Activated T-helper 9 cell treated with anti-CD3 and anti-CD28 coated beads, Interleukin-2, amount 50 U/mL, for 16 hours (primary cell): Measurements from ENCODE around the gene ATP1B2.

Source experiments
- DNase-seq: peaks from one replicate; pipeline ENCODE4 v3.0.0-alpha.2; 2020; ENCODE audit warnings: low read depth

Gene ATP1B2

GRCh38 chr17:7685533-7686221, 35.0 kb downstream of the ATP1B2 start:
- peak; percentile 86 for DNase-seq

DNA sequence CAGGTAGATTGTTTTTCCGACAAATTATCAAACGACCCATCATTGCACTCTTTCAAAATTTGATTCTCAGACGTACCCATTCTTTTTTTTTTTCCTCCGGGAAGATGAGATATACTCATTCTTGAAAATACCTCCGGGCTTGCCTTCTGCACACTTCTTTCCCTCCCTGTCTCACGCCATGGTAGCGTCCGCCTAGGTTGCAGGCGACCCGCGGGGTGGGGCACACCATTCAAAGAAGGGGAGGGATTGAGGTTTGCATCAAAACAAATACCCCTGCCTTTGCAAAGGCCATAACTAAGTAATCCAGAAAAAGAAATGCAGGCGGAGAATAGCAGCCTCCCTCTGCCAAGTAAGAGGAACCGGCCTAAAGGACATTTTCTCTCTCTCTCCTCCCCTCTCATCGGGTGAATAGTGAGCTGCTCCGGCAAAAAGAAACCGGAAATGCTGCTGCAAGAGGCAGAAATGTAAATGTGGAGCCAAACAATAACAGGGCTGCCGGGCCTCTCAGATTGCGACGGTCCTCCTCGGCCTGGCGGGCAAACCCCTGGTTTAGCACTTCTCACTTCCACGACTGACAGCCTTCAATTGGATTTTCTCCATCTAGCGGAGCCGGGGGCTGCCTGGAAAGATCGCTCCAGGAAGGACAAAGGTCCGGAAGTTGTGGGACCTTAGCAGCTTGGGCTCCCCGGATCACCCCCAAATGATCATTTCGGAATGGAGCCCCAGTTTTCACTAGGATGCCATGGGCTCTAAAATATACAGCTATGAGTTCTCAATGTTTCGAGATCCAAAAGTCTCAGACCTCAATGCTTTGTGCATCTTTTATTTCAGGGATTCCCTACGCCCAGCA, 35.7 kb downstream of the ATP1B2 start:
- DNase-seq: peak; percentile 70

DNA sequence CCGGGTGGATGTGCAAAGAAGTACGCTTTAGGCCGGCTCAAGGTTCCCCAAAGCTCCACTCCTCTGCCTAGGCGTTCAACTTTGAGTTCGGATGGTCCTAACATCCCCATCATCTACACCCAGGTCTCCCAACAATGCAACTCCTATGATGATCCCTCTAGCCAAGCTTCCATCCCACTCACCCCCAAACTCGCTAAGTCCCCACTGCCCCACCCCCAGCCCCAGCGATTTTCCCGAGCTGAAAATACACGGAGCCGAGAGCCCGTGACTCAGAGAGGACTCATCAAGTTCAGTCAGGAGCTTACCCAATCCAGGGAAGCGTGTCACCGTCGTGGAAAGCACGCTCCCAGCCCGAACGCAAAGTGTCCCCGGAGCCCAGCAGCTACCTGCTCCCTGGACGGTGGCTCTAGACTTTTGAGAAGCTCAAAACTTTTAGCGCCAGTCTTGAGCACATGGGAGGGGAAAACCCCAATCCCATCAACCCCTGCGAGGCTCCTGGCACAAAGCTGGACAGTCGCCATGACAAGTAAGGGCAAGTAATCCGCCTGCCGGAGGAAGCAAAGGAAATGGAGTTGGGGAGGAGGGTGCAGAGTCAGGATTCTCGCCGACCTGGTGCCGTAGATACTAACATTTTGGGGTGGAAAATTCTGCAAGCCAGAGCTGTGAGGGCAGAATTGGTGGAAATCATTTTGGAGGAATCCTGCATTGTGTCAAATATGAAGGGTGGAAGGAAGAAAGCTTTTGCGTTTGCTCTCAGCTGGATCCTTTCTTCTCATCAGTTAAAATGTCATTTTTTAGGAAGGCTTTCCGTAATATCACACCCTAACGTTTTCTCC, 36.6 kb downstream of the ATP1B2 start, which contains the start of gene TP53:
Gene TP53 (minus strand): TSS at position 419 of the 836 bp plus-strand sequence. CDS start 10,896 bp downstream, outside the sequence.
- peak; percentile 82 for DNase-seq

DNA sequence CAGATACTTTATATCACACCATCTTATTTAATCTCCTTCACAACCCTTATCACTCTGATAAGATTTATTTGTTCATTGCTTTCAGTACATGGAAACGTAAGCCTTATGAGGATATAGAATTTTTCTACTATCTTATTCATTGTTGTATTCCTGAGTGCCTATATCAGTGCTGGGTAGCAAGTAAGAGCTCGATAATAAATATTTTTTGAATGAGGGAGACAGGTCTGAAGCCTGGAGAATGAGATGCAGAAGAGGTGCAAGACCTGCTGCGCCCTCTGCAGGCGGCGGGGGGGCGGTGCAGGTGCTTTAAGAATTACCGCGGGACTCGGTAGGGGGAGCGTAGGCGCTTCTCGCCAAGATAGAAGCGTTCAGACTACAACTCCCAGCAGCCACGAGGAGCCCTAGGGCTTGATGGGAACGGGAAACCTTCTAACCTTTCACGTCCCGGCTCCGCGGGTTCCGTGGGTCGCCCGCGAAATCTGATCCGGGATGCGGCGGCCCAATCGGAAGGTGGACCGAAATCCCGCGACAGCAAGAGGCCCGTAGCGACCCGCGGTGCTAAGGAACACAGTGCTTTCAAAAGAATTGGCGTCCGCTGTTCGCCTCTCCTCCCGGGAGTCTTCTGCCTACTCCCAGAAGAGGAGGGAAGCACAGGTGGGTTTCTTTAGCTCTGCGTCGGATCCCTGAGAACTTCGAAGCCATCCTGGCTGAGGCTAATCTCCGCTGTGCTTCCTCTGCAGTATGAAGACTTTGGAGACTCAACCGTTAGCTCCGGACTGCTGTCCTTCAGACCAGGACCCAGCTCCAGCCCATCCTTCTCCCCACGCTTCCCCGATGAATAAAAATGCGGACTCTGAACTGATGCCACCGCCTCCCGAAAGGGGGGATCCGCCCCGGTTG, 37.4 kb downstream of the ATP1B2 start, which contains the start of gene WRAP53:
Gene WRAP53 (plus strand): TSS at position 570 of the 900 bp plus-strand sequence. CDS start 172 bp downstream, at position 742.
- peak; percentile 96 for DNase-seq

DNA sequence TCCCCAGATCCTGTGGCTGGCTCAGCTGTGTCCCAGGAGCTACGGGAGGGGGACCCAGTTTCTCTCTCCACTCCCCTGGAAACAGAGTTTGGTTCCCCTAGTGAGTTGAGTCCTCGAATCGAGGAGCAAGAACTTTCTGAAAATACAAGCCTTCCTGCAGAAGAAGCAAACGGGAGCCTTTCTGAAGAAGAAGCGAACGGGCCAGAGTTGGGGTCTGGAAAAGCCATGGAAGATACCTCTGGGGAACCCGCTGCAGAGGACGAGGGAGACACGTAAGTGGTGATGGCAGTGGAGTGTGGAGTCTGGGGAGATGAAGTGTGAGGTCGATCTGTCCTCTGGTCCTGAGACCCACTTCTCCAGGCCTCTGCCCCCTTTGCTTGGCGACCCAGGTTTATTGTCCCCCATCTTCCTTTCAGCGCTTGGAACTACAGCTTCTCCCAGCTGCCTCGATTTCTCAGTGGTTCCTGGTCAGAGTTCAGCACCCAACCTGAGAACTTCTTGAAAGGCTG, 38.1 kb downstream of the ATP1B2 start:
- no peak for DNase-seq

- DNase-seq: no peak
Observed at GRCh38 chr17:7695586-7695985, 44.9 kb downstream of the ATP1B2 start.

DNA sequence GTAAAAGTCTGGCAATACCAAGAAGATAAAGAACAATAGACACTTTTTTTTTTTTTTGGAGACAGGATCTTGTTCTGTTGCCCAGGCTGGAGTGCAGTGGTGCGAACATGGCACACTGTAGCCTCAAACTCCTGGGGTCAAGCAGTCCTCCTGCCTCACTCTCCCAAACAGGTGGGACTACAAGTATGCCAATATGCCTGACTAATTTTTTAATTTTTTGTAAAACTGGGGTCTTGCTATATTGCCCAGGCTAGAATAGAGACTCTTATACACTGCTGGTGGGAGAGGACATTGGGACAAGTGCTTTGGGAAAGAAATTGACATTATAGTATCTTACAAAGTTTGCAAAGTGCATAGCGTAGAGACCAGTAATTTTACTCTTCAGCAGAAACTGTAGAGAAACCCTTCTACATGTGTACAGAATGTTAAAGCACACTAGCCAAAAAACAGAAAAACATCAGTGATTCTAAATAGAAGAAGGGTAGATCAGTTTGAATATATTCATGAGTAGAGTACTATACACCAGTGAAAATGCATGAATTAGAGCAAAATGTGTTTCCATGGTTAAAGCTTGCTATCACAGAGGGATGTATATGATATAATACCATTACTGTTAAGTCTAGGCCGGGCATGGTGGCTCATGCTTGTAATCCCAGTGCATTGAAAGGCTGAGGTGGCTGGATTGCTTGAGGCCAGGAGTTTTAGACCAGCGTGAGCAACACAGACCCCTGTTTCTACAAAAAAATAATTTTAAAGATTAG, 47.3 kb downstream of the ATP1B2 start:
- no peak for DNase-seq

DNA sequence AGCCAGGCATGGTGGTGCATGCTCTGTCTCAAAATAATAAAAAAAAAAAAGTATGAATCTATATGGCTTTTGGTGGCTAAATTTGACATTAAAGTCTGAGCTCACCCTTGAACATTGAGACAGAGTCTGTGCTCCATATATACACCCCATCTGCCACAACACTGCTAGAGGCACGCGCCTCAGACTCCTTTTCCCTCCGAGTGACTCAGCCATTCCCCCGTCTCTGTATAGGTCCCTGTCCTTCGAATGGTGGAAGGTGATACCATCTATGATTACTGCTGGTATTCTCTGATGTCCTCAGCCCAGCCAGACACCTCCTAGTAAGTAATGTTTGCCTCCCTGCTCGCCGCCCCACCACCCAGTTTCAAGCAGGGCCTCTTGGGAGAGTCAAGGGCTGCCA, 49.8 kb downstream of the ATP1B2 start:
- DNase-seq: no peak

- DNase-seq: no peak
Observed at GRCh38 chr17:7701681-7702080, 51.0 kb downstream of the ATP1B2 start.

DNA sequence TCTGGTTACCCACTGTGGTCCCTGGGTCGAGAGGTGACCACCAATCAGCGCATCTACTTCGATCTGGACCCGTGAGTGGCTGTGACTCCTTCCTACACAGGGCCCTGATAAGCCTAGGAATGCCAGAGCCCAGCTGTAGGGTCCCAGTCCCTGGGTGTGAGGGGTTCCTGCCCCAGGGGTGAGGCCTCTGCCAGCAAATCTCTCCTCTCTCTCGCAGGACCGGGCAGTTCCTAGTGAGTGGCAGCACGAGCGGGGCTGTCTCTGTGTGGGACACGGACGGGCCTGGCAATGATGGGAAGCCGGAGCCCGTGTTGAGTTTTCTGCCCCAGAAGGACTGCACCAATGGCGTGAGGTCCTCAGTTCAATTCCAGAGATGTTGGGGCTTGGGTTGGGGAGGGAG, 52.0 kb downstream of the ATP1B2 start:
- DNase-seq: no peak

- DNase-seq: no peak
Observed at GRCh38 chr17:7703584-7704479, 53.1 kb downstream of the ATP1B2 start.

GRCh38 chr17:7704601-7705268, 54.0 kb downstream of the ATP1B2 start, which contains the start of gene EFNB3:
EFNB3 (plus strand) TSS chr17:7705202; CDS start chr17:7705599, 397 bp downstream.
- DNase-seq: no peak

DNA sequence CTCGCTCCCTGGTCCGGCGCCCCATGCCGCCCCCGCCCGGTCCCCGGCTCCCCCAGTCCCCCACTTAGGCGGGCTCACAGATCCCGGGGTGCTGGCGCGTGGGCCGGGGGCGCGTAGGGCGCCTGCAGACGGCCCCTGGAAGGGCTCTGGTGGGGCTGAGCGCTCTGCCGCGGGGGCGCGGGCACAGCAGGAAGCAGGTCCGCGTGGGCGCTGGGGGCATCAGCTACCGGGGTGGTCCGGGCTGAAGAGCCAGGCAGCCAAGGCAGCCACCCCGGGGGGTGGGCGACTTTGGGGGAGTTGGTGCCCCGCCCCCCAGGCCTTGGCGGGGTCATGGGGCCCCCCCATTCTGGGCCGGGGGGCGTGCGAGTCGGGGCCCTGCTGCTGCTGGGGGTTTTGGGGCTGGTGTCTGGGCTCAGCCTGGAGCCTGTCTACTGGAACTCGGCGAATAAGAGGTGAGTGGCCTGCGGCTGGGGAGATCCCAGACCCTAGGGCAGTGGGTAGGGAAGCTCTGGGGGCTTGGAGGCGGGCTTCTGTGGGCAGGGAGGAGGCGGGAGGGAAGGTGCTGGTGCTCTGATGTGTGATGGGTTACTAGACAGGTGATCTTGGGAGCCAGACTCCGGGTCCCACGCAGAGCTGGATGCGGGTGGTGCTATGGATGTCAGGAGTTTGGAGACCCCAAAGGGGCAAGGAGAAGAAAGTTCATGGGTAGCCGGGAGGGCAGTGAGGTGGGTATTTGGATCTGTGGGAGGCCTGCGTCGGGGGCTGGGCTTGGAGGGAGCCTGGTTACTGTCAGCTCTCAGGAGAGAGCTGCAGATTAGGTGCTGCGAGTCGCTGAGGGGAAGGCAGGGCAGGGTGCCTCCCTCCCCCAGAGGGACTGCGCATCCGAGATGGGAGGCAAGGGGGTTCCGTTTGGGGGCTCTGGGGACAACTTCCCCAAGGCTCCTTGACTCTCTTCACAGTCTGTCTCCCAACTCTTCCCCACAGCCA, 54.8 kb downstream of the ATP1B2 start:
- DNase-seq: no peak

DNA sequence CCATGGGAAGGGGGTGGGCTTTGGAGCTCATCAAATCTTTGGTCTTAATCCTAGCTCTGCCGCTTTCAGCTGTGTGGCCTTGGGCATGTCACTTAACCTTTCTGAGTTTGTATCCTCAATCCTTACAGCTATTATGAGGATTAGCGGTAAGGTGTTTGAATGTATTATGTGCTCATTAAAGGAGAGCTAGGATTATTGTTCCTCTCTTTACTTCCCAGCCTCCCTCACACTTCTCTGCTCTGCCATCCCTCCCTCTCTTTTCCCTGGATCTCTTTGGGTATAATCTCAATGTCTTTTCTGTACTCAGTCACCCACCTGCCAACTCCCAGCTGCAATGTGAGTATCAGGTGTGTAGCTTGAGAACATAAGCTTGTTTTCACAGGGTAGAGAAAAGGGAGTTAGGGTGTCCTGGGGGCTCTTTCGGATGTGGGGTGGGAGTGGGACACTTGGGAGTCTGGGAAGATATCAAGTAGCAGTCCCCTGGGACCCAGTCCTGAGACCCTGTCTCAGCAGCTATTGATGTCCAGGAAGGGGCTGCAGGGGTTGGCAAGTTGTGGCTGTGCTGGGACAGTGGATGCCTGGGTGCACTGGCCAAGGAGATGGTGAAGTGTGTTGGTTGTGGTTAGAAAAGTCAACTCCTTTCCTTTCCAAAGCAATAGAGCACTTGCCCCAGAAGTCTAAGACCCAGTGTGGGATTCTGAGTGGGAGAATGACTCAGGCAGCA, 56.1 kb downstream of the ATP1B2 start:
- no peak for DNase-seq
